Neural cell (in vitro differentiated cells): Measurements from ENCODE around the gene SSTR1.

Experiments used
- EP300 ChIP-seq: fragments of 450-650 bp; conservative IDR thresholded peaks from 2 replicates; pipeline ENCODE4 v1.6.1; 2014; ENCODE audit warnings: antibody characterized with exemption, mild to moderate bottlenecking, moderate library complexity; ENCODE audit not compliant: poor library complexity, severe bottlenecking
- EZH2 ChIP-seq: fragments of 200-600, 300-800 bp; shearing (Covaris generic), sonication (generic); IDR thresholded peaks from 2 replicates; pipeline ENCODE4 v1.6.1; 2014; ENCODE audit warnings: antibody characterized with exemption, low read length, borderline replicate concordance, mild to moderate bottlenecking; ENCODE audit not compliant: insufficient read depth, poor library complexity, severe bottlenecking
- MXI1 ChIP-seq: fragments of 450-650 bp; conservative IDR thresholded peaks from 2 replicates; pipeline ENCODE4 v1.6.1; 2014; ENCODE audit warnings: antibody characterized with exemption, mild to moderate bottlenecking; ENCODE audit not compliant: poor library complexity, severe bottlenecking
- POLR2AphosphoS5 ChIP-seq: IDR thresholded peaks from 2 replicates; pipeline ENCODE4 v1.6.1; 2012
- RAD21 ChIP-seq: fragments of 450-650 bp; conservative IDR thresholded peaks from 2 replicates; pipeline ENCODE4 v1.6.1; 2014; ENCODE audit warnings: antibody characterized with exemption, mild to moderate bottlenecking, moderate library complexity
- SMC3 ChIP-seq: fragments of 450-650 bp; conservative IDR thresholded peaks from 2 replicates; pipeline ENCODE4 v1.6.1; 2014; ENCODE audit warnings: antibody characterized with exemption, mild to moderate bottlenecking, moderate library complexity; ENCODE audit not compliant: poor library complexity
- TAF1 ChIP-seq: IDR thresholded peaks from 2 replicates; pipeline ENCODE4 v1.6.1; 2012; ENCODE audit warnings: low read depth
- TF ChIP-seq, protein P1 (sequence below): fragments of 450-650 bp; IDR thresholded peaks from 2 replicates; pipeline ENCODE4 v1.5.1; 2014; ENCODE audit warnings: antibody characterized with exemption, mild to moderate bottlenecking, moderate library complexity; ENCODE audit not compliant: poor library complexity, severe bottlenecking
- TF ChIP-seq, protein P2 (sequence below): IDR thresholded peaks from 2 replicates; pipeline ENCODE4 v1.6.1; 2012; ENCODE audit warnings: borderline replicate concordance

DNA sequence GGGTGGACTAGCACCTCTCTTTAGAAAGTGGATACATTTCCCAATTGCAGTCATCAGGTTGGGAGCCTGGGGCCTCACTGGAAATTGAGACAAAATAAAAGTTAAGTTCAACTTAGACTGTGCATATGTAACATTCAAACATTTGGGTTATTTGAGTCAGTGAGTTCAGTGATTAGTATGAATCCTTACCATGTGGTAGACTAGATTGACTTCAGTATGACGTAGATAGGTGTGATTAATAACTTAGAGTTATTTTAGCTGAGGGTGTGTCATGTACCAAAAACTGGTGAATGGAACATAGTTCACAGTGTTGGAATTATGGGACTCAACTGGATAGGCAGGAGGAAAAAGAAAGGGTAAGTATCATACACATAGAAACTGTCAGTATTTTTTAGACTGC is 8.0 kb upstream of the SSTR1 start:
- TF ChIP-seq, protein P1, sequence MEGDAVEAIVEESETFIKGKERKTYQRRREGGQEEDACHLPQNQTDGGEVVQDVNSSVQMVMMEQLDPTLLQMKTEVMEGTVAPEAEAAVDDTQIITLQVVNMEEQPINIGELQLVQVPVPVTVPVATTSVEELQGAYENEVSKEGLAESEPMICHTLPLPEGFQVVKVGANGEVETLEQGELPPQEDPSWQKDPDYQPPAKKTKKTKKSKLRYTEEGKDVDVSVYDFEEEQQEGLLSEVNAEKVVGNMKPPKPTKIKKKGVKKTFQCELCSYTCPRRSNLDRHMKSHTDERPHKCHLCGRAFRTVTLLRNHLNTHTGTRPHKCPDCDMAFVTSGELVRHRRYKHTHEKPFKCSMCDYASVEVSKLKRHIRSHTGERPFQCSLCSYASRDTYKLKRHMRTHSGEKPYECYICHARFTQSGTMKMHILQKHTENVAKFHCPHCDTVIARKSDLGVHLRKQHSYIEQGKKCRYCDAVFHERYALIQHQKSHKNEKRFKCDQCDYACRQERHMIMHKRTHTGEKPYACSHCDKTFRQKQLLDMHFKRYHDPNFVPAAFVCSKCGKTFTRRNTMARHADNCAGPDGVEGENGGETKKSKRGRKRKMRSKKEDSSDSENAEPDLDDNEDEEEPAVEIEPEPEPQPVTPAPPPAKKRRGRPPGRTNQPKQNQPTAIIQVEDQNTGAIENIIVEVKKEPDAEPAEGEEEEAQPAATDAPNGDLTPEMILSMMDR: no peak
- TF ChIP-seq SMC3: no peak
- TF ChIP-seq TAF1: no peak
- TF ChIP-seq EZH2: no peak
- TF ChIP-seq EP300: no peak
- TF ChIP-seq POLR2AphosphoS5: no peak
- no peak for TF ChIP-seq MXI1
- TF ChIP-seq RAD21: no peak
- TF ChIP-seq, protein P2, sequence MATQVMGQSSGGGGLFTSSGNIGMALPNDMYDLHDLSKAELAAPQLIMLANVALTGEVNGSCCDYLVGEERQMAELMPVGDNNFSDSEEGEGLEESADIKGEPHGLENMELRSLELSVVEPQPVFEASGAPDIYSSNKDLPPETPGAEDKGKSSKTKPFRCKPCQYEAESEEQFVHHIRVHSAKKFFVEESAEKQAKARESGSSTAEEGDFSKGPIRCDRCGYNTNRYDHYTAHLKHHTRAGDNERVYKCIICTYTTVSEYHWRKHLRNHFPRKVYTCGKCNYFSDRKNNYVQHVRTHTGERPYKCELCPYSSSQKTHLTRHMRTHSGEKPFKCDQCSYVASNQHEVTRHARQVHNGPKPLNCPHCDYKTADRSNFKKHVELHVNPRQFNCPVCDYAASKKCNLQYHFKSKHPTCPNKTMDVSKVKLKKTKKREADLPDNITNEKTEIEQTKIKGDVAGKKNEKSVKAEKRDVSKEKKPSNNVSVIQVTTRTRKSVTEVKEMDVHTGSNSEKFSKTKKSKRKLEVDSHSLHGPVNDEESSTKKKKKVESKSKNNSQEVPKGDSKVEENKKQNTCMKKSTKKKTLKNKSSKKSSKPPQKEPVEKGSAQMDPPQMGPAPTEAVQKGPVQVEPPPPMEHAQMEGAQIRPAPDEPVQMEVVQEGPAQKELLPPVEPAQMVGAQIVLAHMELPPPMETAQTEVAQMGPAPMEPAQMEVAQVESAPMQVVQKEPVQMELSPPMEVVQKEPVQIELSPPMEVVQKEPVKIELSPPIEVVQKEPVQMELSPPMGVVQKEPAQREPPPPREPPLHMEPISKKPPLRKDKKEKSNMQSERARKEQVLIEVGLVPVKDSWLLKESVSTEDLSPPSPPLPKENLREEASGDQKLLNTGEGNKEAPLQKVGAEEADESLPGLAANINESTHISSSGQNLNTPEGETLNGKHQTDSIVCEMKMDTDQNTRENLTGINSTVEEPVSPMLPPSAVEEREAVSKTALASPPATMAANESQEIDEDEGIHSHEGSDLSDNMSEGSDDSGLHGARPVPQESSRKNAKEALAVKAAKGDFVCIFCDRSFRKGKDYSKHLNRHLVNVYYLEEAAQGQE: no peak
